ENCODE measurements around the gene PAPLN. TPM values are rescaled to one million over a fixed set of nuclear protein-coding genes. Genes with fewer than 3 reads are reported as not detected.
"Not testable (repeated sequence)": the region's sequence is repeated elsewhere in the genome, so short reads cannot be mapped to it uniquely, and the experiment has no call there.

PAPLN gene, protein sequence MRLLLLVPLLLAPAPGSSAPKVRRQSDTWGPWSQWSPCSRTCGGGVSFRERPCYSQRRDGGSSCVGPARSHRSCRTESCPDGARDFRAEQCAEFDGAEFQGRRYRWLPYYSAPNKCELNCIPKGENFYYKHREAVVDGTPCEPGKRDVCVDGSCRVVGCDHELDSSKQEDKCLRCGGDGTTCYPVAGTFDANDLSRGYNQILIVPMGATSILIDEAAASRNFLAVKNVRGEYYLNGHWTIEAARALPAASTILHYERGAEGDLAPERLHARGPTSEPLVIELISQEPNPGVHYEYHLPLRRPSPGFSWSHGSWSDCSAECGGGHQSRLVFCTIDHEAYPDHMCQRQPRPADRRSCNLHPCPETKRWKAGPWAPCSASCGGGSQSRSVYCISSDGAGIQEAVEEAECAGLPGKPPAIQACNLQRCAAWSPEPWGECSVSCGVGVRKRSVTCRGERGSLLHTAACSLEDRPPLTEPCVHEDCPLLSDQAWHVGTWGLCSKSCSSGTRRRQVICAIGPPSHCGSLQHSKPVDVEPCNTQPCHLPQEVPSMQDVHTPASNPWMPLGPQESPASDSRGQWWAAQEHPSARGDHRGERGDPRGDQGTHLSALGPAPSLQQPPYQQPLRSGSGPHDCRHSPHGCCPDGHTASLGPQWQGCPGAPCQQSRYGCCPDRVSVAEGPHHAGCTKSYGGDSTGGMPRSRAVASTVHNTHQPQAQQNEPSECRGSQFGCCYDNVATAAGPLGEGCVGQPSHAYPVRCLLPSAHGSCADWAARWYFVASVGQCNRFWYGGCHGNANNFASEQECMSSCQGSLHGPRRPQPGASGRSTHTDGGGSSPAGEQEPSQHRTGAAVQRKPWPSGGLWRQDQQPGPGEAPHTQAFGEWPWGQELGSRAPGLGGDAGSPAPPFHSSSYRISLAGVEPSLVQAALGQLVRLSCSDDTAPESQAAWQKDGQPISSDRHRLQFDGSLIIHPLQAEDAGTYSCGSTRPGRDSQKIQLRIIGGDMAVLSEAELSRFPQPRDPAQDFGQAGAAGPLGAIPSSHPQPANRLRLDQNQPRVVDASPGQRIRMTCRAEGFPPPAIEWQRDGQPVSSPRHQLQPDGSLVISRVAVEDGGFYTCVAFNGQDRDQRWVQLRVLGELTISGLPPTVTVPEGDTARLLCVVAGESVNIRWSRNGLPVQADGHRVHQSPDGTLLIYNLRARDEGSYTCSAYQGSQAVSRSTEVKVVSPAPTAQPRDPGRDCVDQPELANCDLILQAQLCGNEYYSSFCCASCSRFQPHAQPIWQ
- 2.7 and 4.1 TPM in 2 replicates for total RNA-seq
- long read RNA-seq, partial matches to known transcripts, result 1 of 1 reads
- long read RNA-seq, other reads (novel, unspliced or antisense), result 0 of 1 reads

DNA sequence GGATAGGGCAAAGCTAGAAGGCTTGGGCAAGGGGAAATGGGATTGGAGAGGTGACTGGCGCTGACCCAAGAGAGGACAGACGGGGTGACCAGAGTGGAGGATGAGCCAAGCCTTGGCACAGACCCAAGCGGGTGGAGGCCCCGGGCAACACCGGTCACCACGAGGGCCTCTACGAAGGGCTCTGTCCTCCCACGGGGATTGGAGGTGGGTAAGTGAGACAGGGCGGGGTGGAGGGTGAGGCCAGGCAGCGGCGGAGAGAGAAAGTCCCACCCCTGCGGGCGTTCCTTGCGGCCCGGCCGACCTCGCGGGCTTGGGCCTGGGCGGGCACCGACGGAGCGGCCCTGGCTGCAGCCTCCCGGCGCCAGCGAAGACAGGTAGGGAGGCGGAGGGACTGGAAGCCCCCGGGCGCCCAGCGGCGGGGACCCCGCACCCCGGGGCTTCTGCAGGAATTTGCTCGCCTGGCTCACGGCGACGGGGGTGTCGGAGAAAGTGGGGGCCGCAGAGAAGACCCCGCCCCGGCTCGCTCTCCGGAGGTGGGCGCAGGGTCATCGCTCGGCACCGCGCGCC lies at the start of gene PAPLN:
PAPLN (plus strand) TSS at position 288 of the 567 bp plus-strand sequence. CDS start 2,273 bp downstream, outside the sequence.
- H3K9me3 Mint-ChIP-seq, result no peaks in the 10 kb centered on the region
- H3K4me3 Mint-ChIP-seq, result peak within 1 kb of the TSS; percentile 72
- peaks cover 49% of the 10 kb centered on the region for H3K4me1 Mint-ChIP-seq
- TF ChIP-seq, protein P1, sequence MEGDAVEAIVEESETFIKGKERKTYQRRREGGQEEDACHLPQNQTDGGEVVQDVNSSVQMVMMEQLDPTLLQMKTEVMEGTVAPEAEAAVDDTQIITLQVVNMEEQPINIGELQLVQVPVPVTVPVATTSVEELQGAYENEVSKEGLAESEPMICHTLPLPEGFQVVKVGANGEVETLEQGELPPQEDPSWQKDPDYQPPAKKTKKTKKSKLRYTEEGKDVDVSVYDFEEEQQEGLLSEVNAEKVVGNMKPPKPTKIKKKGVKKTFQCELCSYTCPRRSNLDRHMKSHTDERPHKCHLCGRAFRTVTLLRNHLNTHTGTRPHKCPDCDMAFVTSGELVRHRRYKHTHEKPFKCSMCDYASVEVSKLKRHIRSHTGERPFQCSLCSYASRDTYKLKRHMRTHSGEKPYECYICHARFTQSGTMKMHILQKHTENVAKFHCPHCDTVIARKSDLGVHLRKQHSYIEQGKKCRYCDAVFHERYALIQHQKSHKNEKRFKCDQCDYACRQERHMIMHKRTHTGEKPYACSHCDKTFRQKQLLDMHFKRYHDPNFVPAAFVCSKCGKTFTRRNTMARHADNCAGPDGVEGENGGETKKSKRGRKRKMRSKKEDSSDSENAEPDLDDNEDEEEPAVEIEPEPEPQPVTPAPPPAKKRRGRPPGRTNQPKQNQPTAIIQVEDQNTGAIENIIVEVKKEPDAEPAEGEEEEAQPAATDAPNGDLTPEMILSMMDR (conservative IDR thresholded peaks at IDR 0.05), result no peak
- no peak for DNase-seq (ENCODE audit: low read depth, low spot score)
- peaks cover 77% of the 10 kb centered on the region for H3K27me3 Mint-ChIP-seq (ENCODE audit: low read depth)
- H3K27ac Mint-ChIP-seq (ENCODE audit: unreplicated experiment), result no peak within 1 kb of the TSS
- peaks cover 2% of the 10 kb centered on the region for H3K36me3 Mint-ChIP-seq (ENCODE audit: low read depth)

DNA sequence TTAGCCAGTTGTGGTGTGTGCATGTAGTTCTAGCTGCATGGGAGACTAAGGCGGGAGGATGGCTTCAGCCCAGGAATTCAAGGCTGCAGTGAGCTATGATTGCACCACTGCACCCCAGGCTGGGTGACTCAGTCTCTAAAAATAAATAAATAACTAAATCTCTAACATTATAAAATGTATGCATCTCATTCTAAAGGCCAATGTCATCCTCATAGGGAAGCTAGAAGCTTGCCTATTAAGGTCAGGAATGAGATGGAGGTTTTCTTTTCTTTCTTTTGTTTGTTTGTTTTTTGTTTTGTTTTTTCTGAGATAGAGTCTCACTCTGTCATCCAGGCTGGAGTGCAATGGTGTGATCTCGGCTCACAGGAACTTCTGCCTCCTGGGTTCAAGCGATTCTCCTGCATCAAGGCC lies 48.8 kb upstream of the PAPLN start:
- no peaks in the 10 kb centered on the region for H3K4me1 Mint-ChIP-seq
- H3K36me3 Mint-ChIP-seq (ENCODE audit: low read depth), result peaks cover 11% of the 10 kb centered on the region
- no peak overlapping the region for H3K4me3 Mint-ChIP-seq
- no peaks in the 10 kb centered on the region for H3K9me3 Mint-ChIP-seq
- no peak for DNase-seq (ENCODE audit: low read depth, low spot score)
- no peak overlapping the region for H3K27ac Mint-ChIP-seq (ENCODE audit: unreplicated experiment)
- TF ChIP-seq, protein P1 (conservative IDR thresholded peaks at IDR 0.05), result no peak
- H3K27me3 Mint-ChIP-seq (ENCODE audit: low read depth), result no peaks in the 10 kb centered on the region

DNA sequence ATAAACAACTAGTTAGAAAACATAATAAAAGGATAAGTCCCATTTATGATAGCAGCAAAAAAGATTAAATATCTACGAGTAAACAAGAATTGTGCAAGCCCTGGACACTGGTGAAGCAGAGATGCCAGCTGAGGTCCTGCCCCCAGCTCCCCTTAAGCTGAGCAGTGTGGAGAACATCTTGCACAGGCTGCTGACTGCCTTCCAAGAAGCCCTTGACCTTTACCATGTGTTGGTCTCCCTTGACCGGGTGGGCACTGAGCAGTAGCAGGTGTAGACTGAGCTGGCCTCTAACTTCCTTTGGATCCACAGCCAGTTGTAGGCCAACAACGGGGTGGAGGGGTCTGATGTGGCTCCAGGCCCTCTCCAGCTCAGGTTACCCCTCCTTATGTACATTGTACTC lies 47.7 kb upstream of the PAPLN start:
- Mint-ChIP-seq H3K4me3 (no peak overlapping the region), H3K36me3 (ENCODE audit: low read depth) (peaks cover 12% of the 10 kb centered on the region), H3K9me3 (no peaks in the 10 kb centered on the region), H3K4me1 (no peaks in the 10 kb centered on the region), H3K27ac (ENCODE audit: unreplicated experiment) (no peak overlapping the region), H3K27me3 (ENCODE audit: low read depth) (no peaks in the 10 kb centered on the region)
- TF ChIP-seq, protein P1 (conservative IDR thresholded peaks at IDR 0.05), result no peak
- no peak for DNase-seq (ENCODE audit: low read depth, low spot score)

DNA sequence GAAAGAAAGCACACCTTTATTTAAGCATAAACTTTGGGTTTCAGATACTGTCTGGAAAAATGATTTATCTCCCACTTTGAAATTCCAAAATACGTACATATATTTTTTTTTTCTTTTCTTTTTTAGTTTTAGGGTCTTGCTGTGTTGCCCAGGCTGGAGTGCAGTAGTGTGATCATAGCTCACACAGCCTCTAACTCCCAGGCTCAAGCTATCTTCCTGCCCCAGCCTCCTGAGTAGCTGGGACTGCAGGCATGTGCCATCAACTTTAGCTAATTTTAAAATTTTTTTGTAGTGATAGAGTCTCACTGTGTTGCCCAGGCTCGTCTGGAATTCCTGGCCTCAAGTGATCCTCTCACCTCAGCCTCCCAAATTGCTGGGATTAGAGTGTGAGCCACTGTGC lies 45.9 kb upstream of the PAPLN start:
- Mint-ChIP-seq H3K4me1 (no peaks in the 10 kb centered on the region), H3K36me3 (ENCODE audit: low read depth) (peaks cover 8% of the 10 kb centered on the region), H3K4me3 (no peak overlapping the region), H3K27ac (ENCODE audit: unreplicated experiment) (no peak overlapping the region), H3K9me3 (no peaks in the 10 kb centered on the region), H3K27me3 (ENCODE audit: low read depth) (no peaks in the 10 kb centered on the region)
- no peak for DNase-seq (ENCODE audit: low read depth, low spot score)
- TF ChIP-seq, protein P1 (conservative IDR thresholded peaks at IDR 0.05), result no peak

DNA sequence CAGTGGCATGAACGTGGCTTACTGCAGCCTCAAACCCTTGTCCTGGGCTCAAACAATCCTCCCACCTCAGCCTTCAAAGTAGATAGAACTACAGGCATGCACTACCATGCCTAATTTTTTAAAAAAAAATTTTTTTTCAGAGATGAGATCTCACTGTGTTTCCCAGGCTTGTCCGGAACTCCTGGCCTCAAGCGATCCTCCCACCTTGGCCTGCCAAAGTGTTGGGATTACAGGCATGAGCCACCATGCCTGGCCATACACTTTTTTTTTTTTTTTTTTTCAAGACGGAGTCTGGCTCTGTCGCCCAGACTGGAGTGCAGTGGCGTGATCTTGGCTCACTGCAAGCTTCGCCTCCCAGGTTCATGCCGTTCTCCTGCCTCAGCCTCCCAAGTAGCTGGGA lies 43.0 kb upstream of the PAPLN start:
- not testable (repeated sequence) for H3K4me3 Mint-ChIP-seq, H3K9me3 Mint-ChIP-seq

More for the DNA sequence above, 43.0 kb upstream of the PAPLN start:
- H3K4me1 Mint-ChIP-seq; H3K27me3 Mint-ChIP-seq (ENCODE audit: low read depth); H3K27ac Mint-ChIP-seq (ENCODE audit: unreplicated experiment); DNase-seq (ENCODE audit: low read depth, low spot score): not testable (repeated sequence)
- H3K36me3 Mint-ChIP-seq (ENCODE audit: low read depth), result peaks cover 11% of the 10 kb centered on the region
